Omental fat pad (tissue), 4 donors: Measurements from ENCODE around the gene ZFAND5. TPM values are rescaled to one million over a fixed set of nuclear protein-coding genes. Genes with fewer than 3 reads are reported as not detected.

Experiments
- ATAC-seq: fragments of 150-250 bp; one replicate; pipeline ENCODE4 v1.9.1; 2016; ENCODE audit warnings: mild to moderate bottlenecking, moderate library complexity; ENCODE audit not compliant: low FRiP score
- DNase-seq: peaks from one replicate; pipeline ENCODE4 v3.0.0-alpha.2; 2019; ENCODE audit warnings: low spot score
- total RNA-seq, 4 donors: library from RNA; depleted of rRNA; stranded (reverse); fragments of >200 nt; gene quantifications; one replicate each; pipeline ENCODE4 v1.1.0, GENCODE V29; 2016
- TF ChIP-seq, protein P1 (sequence below), 3 donors: fragments of 450-650 bp; IDR thresholded peaks; one replicate each; pipeline ENCODE4 v1.5.1; 2016 to 2017; ENCODE audit warnings: antibody characterized with exemption in 3 of 3, mild to moderate bottlenecking in 3 of 3, moderate library complexity in 2 of 3

ZFAND5 gene
- total RNA-seq, 4 donors from 2014 or later: 251 to 647 (median 378) TPM

DNA sequence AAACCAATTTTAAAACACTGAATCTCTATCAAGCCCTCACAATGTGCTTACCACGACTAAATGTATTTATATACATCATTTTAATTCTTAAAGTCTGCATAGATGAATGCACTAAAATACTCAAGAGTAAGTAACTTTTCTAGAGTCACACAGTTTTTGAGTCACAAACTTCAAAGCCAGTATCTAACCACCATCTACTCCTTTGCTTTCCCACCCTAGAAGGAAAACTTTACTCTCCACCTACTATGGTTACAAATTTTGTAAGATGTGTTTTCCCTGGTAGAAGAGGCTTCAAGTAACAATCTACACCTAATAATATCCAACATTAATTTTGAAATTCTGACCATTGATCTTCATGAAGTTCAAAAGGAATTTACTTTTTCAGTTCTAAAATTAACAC, 18.7 kb downstream of the ZFAND5 start:
- TF ChIP-seq, protein P1, sequence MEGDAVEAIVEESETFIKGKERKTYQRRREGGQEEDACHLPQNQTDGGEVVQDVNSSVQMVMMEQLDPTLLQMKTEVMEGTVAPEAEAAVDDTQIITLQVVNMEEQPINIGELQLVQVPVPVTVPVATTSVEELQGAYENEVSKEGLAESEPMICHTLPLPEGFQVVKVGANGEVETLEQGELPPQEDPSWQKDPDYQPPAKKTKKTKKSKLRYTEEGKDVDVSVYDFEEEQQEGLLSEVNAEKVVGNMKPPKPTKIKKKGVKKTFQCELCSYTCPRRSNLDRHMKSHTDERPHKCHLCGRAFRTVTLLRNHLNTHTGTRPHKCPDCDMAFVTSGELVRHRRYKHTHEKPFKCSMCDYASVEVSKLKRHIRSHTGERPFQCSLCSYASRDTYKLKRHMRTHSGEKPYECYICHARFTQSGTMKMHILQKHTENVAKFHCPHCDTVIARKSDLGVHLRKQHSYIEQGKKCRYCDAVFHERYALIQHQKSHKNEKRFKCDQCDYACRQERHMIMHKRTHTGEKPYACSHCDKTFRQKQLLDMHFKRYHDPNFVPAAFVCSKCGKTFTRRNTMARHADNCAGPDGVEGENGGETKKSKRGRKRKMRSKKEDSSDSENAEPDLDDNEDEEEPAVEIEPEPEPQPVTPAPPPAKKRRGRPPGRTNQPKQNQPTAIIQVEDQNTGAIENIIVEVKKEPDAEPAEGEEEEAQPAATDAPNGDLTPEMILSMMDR (IDR thresholded peaks at IDR 0.05): no peak
- ATAC-seq (no peak), DNase-seq (no peak)

DNA sequence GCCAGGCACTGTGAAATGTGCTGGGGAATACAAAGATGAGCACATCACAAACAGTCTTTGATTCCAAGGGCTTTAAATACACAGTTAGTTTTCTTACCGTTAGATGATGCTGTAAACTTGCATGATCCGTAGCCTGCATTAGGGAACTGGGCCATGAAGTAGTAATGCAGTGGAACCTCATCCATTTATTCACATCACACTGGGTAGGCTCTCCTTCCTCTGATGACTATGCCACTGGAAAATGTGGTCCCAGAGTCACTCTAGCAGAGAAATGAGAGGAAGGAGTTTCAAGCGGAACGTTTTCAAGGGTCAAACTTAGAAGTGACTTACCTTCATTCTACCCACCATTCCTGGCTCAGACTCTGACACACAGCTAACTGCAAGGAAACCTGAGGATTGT, 26.4 kb downstream of the ZFAND5 start:
- TF ChIP-seq, protein P1 (IDR thresholded peaks at IDR 0.05): no peak
- DNase-seq (no peak), ATAC-seq (no peak)

GRCh38 chr9:72337286-72337685, 27.7 kb downstream of the ZFAND5 start:
- TF ChIP-seq, protein P1 (IDR thresholded peaks at IDR 0.05): no peak
- ATAC-seq: no peak
- DNase-seq: no peak

GRCh38 chr9:72334658-72335337, 30.2 kb downstream of the ZFAND5 start:
- TF ChIP-seq, protein P1 (IDR thresholded peaks at IDR 0.05): no peak
- no peak for ATAC-seq
- DNase-seq: no peak

- TF ChIP-seq, protein P1 (IDR thresholded peaks at IDR 0.05): no peak
- DNase-seq: no peak
- no peak for ATAC-seq
Observed at GRCh38 chr9:72333709-72334108, 31.3 kb downstream of the ZFAND5 start.

GRCh38 chr9:72333197-72333596, 31.8 kb downstream of the ZFAND5 start:
- TF ChIP-seq, protein P1 (IDR thresholded peaks at IDR 0.05): no peak
- ATAC-seq (no peak), DNase-seq (no peak)

DNA sequence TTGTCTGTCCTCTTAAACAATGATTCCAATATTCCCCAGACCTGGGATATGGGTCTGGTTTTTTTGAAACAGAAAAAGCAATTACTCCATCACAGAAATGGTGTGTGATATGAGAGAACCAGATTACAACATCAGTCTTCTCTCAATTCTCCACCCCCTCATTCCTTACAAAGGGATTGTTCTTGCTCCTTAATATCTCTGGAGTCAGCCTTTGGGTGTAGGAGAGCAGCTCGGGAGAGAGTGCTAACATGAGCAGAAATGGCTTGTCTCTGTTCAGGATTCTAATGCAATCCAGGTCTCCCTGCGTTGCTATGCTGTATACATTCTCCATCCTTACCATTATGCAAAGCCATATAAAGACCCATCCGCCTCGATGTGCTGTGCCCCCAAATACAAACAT, 32.7 kb downstream of the ZFAND5 start:
- DNase-seq (no peak), ATAC-seq (no peak)
- TF ChIP-seq, protein P1 (IDR thresholded peaks at IDR 0.05): no peak
